HUES64 (cell line): ENCODE results near the gene SETBP1.

ENCODE experiments used
- H3K27ac ChIP-seq: 2 replicates; pipeline ENCODE4 v1.7.0; 2013; ENCODE audit warnings: low read depth, low read length, inconsistent platforms
- H3K27me3 ChIP-seq: 2 replicates; pipeline ENCODE4 v1.6.1; 2013; ENCODE audit warnings: mild to moderate bottlenecking, low read length; ENCODE audit not compliant: insufficient read depth
- H3K36me3 ChIP-seq: 2 replicates; pipeline ENCODE4 v1.6.1; 2013; ENCODE audit warnings: mild to moderate bottlenecking, low read length; ENCODE audit not compliant: insufficient read depth
- H3K4me1 ChIP-seq: 2 replicates; pipeline ENCODE4 v1.6.1; 2013; ENCODE audit warnings: mild to moderate bottlenecking, low read length, moderate library complexity; ENCODE audit not compliant: insufficient read depth
- H3K4me3 ChIP-seq: 2 replicates; pipeline ENCODE4 v1.5.1; 2013; ENCODE audit warnings: mild to moderate bottlenecking, low read length, moderate library complexity
- H3K9ac ChIP-seq: 2 replicates; pipeline ENCODE4 v1.6.1; 2013; ENCODE audit warnings: mild to moderate bottlenecking, low read depth, low read length
- H3K9me3 ChIP-seq: 2 replicates; pipeline ENCODE4 v1.6.1; 2013; ENCODE audit warnings: low read depth, low read length; ENCODE audit not compliant: insufficient read depth
- WGBS: fragments of 150-250, 120-280 bp; methylation state at CpG from one replicate; pipeline ENCODE4 v1.1.7; 2013; ENCODE audit warnings: missing lambda C conversion rate; 5-methylcytosine and 5-hydroxymethylcytosine counted together

SETBP1 gene

DNA sequence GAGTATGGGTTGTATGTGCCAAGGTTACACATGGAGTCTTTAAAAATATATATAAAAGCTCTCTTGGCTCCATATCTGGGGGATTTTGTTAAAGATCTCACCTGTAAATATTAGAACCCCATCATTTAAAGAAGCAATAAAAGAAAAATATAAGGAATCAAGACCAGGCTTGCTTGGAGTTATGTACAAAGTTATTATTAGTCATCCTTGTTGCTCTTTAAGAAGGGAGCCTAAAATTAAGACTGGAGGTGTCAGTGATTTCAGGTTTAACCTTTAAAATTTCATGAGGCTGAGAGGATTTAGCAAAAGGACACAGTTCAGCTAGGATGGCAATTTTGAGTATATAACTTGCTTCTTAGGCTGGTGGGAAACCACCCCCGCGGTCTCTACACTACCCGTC is 181.4 kb downstream of the SETBP1 start:
- H3K27ac ChIP-seq: no peak overlapping the region
- H3K4me1 ChIP-seq: no peaks in the 10 kb centered on the region; the same call in 1 of the 2 replicates
- no peaks in the 10 kb centered on the region for H3K36me3 ChIP-seq
- 90% methylated on average over 2 of the region's 3 CpGs for WGBS
- H3K27me3 ChIP-seq: no peaks in the 10 kb centered on the region
- no peak overlapping the region for H3K9ac ChIP-seq
- no peak overlapping the region for H3K4me3 ChIP-seq
- H3K9me3 ChIP-seq: no peaks in the 10 kb centered on the region

DNA sequence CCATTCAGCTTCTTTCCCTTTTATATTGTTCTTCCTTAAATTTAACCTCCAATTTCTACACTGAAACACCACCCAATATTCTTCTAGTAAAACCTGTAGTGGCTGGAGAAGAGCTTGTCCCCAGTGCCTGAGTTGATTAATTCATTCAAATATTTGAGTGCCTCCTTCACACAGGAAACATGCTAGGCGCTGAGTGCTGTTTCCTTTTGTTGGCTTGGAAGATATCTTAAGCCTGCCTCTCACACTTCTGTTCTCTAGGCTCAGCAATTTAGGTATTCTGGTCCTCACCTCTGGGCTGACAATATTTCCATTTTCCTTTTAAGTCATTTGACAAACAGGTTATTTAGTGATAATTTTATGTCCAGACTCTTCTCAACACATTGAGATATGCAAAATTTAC is 185.4 kb downstream of the SETBP1 start:
- H3K4me1 ChIP-seq: no peaks in the 10 kb centered on the region; the same call in 1 of the 2 replicates
- 80% methylated on average over 1 of the region's 1 CpG for WGBS
- no peaks in the 10 kb centered on the region for H3K27me3 ChIP-seq
- H3K9me3 ChIP-seq: no peaks in the 10 kb centered on the region
- no peak overlapping the region for H3K4me3 ChIP-seq
- no peaks in the 10 kb centered on the region for H3K36me3 ChIP-seq
- H3K9ac ChIP-seq: no peak overlapping the region
- no peak overlapping the region for H3K27ac ChIP-seq

DNA sequence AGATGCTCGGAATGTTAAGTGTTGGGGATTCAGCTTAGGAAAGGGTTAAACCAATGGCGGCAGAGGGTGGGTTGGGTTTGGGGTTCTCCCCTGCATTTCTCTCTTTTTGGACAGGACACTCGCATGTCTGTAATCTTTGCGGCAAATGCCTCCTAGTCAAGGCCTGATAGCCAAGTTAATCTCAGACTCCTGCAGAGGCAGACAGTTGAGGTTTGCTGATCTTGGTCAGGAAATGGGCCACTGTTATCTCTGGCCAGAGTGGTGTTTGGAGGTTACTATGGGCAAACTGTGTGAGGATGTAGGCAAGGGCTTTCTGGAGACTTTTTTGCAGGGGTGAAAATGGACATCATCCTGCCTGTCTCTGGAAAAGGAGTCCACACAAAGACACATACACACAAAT is 188.8 kb downstream of the SETBP1 start:
- no peaks in the 10 kb centered on the region for H3K9me3 ChIP-seq
- H3K9ac ChIP-seq: no peak overlapping the region
- 65% methylated on average over 4 of the region's 4 CpGs for WGBS
- no peaks in the 10 kb centered on the region; the same call in 1 of the 2 replicates for H3K4me1 ChIP-seq
- H3K27ac ChIP-seq: no peak overlapping the region
- H3K4me3 ChIP-seq: no peak overlapping the region
- no peaks in the 10 kb centered on the region for H3K36me3 ChIP-seq
- H3K27me3 ChIP-seq: no peaks in the 10 kb centered on the region

DNA sequence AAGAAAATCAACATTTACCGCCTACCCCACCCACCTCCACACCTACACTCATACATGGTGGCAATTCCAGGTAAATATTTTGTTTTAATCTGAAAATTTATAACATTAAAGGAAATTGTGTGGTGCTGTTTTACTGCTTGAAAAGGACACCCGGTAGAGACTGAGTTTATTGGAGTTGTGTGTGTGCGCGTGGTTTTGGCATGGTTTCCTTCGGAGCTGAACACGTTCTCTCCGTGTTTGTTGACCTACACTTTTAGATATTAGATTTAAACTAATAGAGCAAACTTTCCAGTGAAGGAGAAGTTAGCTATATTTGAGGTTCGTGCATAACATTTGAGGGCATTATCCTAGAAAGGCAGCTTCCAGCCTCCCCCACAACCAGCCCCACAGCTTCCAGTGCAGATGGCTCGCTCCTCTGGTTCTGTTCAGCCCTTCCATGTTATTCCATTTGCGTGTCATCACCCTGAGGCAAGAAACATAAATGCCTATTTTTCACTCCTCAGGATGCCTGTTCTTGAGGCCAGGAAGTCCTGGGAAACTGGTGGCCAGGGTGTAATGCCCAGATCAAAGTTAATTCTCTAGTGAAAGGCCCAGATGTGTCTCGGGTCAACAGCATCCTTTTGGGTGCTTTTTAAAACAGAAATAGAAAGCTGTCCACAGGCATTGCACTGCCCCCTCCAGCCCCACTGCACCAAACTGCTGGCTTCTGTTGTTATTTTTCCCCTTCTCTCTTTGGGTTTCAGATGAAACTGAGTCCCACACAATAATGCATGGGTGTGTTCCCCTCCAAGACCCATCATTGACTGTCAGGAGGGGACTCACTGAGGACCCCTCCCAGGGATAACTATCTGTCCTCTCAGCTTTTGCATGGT is 190.2 kb downstream of the SETBP1 start:
- Histone ChIP-seq H3K4me1 (no peaks in the 10 kb centered on the region; the same call in 1 of the 2 replicates), H3K27me3 (no peaks in the 10 kb centered on the region), H3K9me3 (no peaks in the 10 kb centered on the region), H3K36me3 (no peaks in the 10 kb centered on the region), H3K27ac (no peak overlapping the region), H3K9ac (no peak overlapping the region), H3K4me3 (no peak overlapping the region)
- WGBS: 95% methylated on average over 7 of the region's 11 CpGs

DNA sequence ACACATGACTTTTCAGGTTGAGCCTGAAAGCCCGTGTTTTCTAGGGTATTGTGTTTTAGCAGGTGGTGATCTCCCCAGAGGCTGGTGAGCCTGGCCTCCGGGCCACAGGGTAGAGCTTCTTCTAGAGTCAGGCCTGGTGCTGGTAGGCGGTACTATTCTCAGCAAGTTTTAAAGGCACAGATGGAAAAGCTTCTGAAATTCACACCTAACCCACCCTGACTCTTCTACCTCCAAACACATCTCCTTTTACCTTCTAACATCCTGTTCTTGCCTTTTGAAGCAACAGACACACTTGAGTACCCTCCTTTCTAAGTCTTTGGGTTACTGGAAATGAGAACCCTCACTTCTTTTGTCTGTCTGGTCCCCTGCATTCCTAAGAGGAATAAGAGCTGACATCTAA is 191.1 kb downstream of the SETBP1 start:
- Histone ChIP-seq H3K36me3 (no peaks in the 10 kb centered on the region), H3K4me1 (no peaks in the 10 kb centered on the region; the same call in 1 of the 2 replicates), H3K27ac (no peak overlapping the region), H3K9me3 (no peaks in the 10 kb centered on the region), H3K4me3 (no peak overlapping the region), H3K9ac (no peak overlapping the region), H3K27me3 (no peaks in the 10 kb centered on the region)
- 92% methylated on average over 3 of the region's 3 CpGs for WGBS

DNA sequence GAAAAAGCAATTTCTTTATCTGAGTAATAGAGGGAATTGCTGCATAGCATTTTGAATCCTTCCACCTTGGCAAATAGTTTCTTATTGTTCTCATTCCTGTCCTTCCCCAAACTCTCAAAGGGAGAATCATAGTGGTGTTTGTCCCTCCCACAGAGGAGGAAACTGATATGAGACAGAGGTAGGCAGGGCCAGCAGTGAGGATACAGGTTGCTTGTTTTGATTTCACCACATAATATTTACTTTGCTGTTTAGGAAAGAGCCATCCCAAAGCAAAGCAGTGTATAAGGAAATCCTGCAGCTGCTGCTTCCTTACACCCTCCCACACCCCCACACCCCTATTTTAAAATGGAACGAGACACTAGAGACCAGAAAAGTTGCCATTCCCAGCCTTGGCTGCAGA is 195.3 kb downstream of the SETBP1 start:
- Histone ChIP-seq H3K36me3 (no peaks in the 10 kb centered on the region), H3K27me3 (no peaks in the 10 kb centered on the region)
- 96% methylated on average over 1 of the region's 1 CpG for WGBS

DNA sequence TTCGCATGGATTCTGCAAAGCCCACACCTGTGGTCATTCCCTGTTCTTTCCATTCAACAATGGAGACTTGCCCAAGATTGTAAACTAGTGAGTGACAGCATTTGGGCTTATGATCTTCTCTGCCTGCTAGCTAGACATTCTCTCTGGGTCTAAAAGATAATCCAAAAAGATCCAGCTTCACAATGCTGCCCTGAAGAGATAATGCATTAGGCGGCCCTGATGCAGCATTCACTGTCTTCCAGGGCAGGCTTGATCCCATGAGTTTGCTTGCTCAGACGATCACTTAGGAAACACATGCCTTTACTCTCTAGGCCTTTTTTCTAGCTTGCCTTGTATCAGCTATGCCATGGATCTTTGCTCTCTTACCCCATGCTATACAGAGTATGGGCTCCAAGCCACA is 196.1 kb downstream of the SETBP1 start:
- H3K9me3 ChIP-seq: peaks cover 8% of the 10 kb centered on the region; the same call in 1 of the 2 replicates
- no peak overlapping the region for H3K4me3 ChIP-seq
- H3K27ac ChIP-seq: no peak overlapping the region
- WGBS: 92% methylated on average over 3 of the region's 3 CpGs
- peaks cover 8% of the 10 kb centered on the region; the same call in 1 of the 2 replicates for H3K4me1 ChIP-seq
- H3K36me3 ChIP-seq: no peaks in the 10 kb centered on the region
- no peak overlapping the region for H3K9ac ChIP-seq
- H3K27me3 ChIP-seq: no peaks in the 10 kb centered on the region

More for the DNA sequence above, 195.3 kb downstream of the SETBP1 start:
- H3K4me3 ChIP-seq: no peak overlapping the region
- H3K9ac ChIP-seq: no peak overlapping the region
- H3K4me1 ChIP-seq: 0 out of 2 replicates have a peak, but pooled peaks cover under 1% of the 10 kb centered on the region
- H3K27ac ChIP-seq: no peak overlapping the region
- peaks cover 8% of the 10 kb centered on the region; the same call in 1 of the 2 replicates for H3K9me3 ChIP-seq

DNA sequence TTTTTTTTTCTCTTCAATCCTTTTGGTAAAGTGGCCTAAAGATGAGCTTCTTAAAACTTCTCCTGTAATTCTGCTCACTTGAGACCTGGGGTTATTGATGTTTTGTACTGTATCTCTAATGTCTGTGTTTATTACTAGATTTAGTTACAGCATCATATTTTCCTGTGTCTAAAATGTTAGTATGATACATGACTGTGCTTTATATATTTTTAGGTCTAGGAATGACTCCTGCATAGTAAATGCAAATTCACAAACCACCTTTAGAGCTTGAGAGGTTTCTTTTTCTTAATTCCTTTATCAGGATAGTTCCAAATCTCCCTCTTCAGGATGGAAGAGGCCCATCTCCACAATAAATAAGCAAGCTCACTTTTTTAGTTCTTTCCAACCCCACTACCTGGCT is 197.6 kb downstream of the SETBP1 start:
- Histone ChIP-seq H3K27me3 (no peaks in the 10 kb centered on the region), H3K9ac (no peak overlapping the region), H3K27ac (no peak overlapping the region), H3K36me3 (no peaks in the 10 kb centered on the region), H3K4me3 (no peak overlapping the region), H3K9me3 (peaks cover 8% of the 10 kb centered on the region; the same call in 1 of the 2 replicates), H3K4me1 (peaks cover 13% of the 10 kb centered on the region; the same call in 1 of the 2 replicates)

DNA sequence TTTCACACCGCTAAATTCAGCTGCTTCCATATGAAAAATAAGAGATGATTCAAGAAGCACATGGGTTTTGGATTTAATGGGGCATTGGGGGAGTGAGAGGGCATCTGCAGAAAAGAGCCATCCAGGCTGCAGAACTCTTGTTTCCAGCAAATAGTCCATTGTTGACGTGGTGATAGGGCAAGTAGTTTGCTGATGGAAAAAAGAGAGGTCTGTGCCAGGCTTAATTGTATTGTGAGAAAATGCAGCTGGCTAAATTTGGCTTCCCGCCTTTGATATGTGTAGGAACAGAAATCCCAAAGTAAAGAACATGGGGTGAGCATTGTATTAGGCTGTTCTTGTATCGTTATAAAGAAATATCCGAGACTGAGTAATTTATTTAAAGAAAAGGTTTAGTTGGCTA is 199.5 kb downstream of the SETBP1 start:
- H3K27ac ChIP-seq: no peak overlapping the region
- peaks cover 8% of the 10 kb centered on the region; the same call in 1 of the 2 replicates for H3K9me3 ChIP-seq
- H3K4me3 ChIP-seq: no peak overlapping the region
- H3K27me3 ChIP-seq: no peaks in the 10 kb centered on the region
- no peak overlapping the region for H3K9ac ChIP-seq
- peaks cover 13% of the 10 kb centered on the region; the same call in 1 of the 2 replicates for H3K4me1 ChIP-seq
- no peaks in the 10 kb centered on the region for H3K36me3 ChIP-seq
- WGBS: 95% methylated on average over 5 of the region's 5 CpGs

DNA sequence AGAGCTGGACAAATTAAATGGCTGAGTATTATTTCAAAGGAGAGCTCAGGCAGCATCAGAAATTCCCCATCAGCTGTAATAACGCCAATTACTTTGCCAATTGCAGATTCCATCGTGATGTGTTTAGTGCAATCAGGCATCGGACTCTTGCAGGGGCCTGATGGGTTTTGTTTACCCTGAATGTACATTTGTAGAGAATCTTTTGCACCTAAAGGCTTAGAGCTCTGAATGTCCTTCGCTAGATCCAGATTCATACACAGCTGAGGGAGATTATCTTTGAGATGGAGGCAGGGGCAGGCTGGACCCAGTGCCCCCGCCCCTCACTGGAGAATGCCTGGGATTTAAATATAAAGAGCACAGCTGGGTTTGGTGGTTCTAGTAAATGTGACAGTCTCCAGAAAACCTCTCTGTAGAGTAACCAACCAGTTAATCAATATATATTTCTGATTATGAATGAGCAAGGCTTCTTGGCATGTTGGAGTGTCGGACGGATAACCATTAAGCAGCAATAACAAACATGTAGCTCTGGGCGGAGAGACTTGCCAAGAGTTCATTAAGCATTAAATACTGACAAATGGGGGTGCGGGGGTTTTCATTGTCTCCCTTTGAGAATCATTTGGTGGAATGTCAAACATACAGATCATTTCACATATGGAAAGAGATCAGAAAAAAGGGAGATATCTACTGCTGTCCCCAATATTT is 200.9 kb downstream of the SETBP1 start:
- H3K9ac ChIP-seq: no peak overlapping the region
- H3K27me3 ChIP-seq: no peaks in the 10 kb centered on the region
- peaks cover 13% of the 10 kb centered on the region; the same call in 1 of the 2 replicates for H3K4me1 ChIP-seq
- 85% methylated on average over 8 of the region's 9 CpGs for WGBS
- no peaks in the 10 kb centered on the region for H3K36me3 ChIP-seq
- no peak overlapping the region for H3K27ac ChIP-seq
- H3K4me3 ChIP-seq: no peak overlapping the region
- peaks cover 8% of the 10 kb centered on the region; the same call in 1 of the 2 replicates for H3K9me3 ChIP-seq
